Pancreas (tissue), 10 donors: ENCODE data around the gene ETDB. TPM values are rescaled to one million over a fixed set of nuclear protein-coding genes. Genes with fewer than 3 reads are reported as not detected.

Source experiments
- ATAC-seq, 4 donors: fragments of 200-7000 bp; cut with Tn5 transposase; one replicate each; pipeline versions ENCODE4 v1.8.0 to v1.9.1; 2020; ENCODE audit warnings: mild to moderate bottlenecking in 4 of 4, moderate library complexity in 4 of 4
- DNase-seq, 6 donors: peaks; one replicate each; pipeline ENCODE4 v3.0.0-alpha.2; 2020
- FAIRE-seq: peaks from 2 replicates; lab custom pipeline; 2012; peaks lifted over from hg19 to GRCh38; lab: Jason Lieb, UNC
- H3K27ac ChIP-seq, 4 donors: fragments of 200-600 bp; sonication (generic); 1 replicate in 3 of 4; 2 replicates in 1 of 4; pipeline versions ENCODE4 v1.5.0 to v1.8.0; 2020
- H3K27me3 ChIP-seq, 4 donors: fragments of 200-600 bp; one replicate each; pipeline ENCODE4 v1.8.0; 2021
- H3K36me3 ChIP-seq, 3 donors: fragments of 200-600 bp; sonication (generic) in 1 of 3; one replicate each; pipeline versions ENCODE4 v1.5.0 to v1.8.0; 2020 to 2021
- H3K4me1 ChIP-seq, 3 donors: fragments of 200-600 bp; one replicate each; pipeline ENCODE4 v1.8.0; 2021
- H3K4me3 ChIP-seq, 4 donors: fragments of 200-600 bp; sonication (generic) in 2 of 4; one replicate each; pipeline versions ENCODE4 v1.5.0 to v1.8.0; 2020 to 2021
- H3K9me3 ChIP-seq, 4 donors: fragments of 200-600 bp; one replicate each; pipeline ENCODE4 v1.8.0; 2021
- CTCF ChIP-seq, 4 donors: fragments of 200-600 bp; sonication (generic) in 3 of 4; IDR thresholded peaks; one replicate each; pipeline versions ENCODE4 v1.5.0 to v1.8.0; 2021; ENCODE audit warnings: antibody characterized with exemption in 4 of 4
- WGBS, 2 donors: extraction: QIAGEN DNeasy Blood & Tissue Kit; methylation state at CpG; one replicate each; pipeline ENCODE4 v1.1.7; 2013; 5-methylcytosine and 5-hydroxymethylcytosine counted together
- intact Hi-C, 3 donors: fragments of 100-400 bp; cut with DNase I; formaldehyde crosslinking; loops; one replicate each; pipeline versions ENCODE4 v1.11.1 to v1.14.2; 2022
- polyA plus RNA-seq, 2 donors: library from polyadenylated mRNA; stranded (reverse); fragments of 200-250 nt; gene quantifications; one replicate each; pipeline ENCODE4 v1.2.3, GENCODE V29; 2013
- total RNA-seq, 6 donors: library from RNA; stranded (reverse); fragmentation: NEBNext Ultra II Directional in 4 of 6; extraction: Animal tissue kit (Norgen Biotek cat#: 25700) in 4 of 6; gene quantifications; one replicate each; pipeline versions ENCODE4 v1.2.1 to v1.2.4, GENCODE V29; 2021 to 2023
- donor health status: healthy with polysubstance abuse.
- donor health status: DM: no; HTN: no; CAD: no; lungs with moderate emphysema.
- donor health status: DM: no; HTN: no; CAD: no.
- donor health status: control.
- donor health status: control.
- donor health status: Bipolar disorder and iron deficiency.
- donor health status: DM: yes; HTN: yes; CAD: no.
- donor health status: DM: no; HTN: no; CAD: no.
- donor health status: DM: no; HTN: no; CAD: no.
- donor health status: DM: yes; HTN: yes; CAD: no.

ETDB gene
- total and polyA plus RNA-seq, 8 donors, result not detected

GRCh38 chrX:135095715-135096114, 24.6 kb downstream of the ETDB start:
- TF ChIP-seq CTCF (IDR thresholded peaks at IDR 0.05), result no peak
- Histone ChIP-seq H3K36me3 (no peaks in the 10 kb centered on the region), H3K27me3 (no peaks in the 10 kb centered on the region), H3K9me3 (no peaks in the 10 kb centered on the region), H3K4me3 (no peak overlapping the region), H3K4me1 (no peaks in the 10 kb centered on the region), H3K27ac (no peak overlapping the region)
- ATAC-seq, result no peak
- DNase-seq, result peak in 1 of 6 donors; percentile 67
- 79 to 95% methylated on average over 5 of the region's 5 CpGs for WGBS, 2 donors
- intact Hi-C loops, result no loop called here
- FAIRE-seq, result no peak

GRCh38 chrX:135094726-135095125, 25.6 kb downstream of the ETDB start:
- Histone ChIP-seq H3K27me3 (no peaks in the 10 kb centered on the region), H3K9me3 (no peaks in the 10 kb centered on the region), H3K4me3 (no peak overlapping the region), H3K36me3 (no peaks in the 10 kb centered on the region), H3K4me1 (no peaks in the 10 kb centered on the region), H3K27ac (no peak overlapping the region)
- 59 to 67% methylated on average over 6 of the region's 6 CpGs for WGBS, 2 donors
- no peak for TF ChIP-seq CTCF (IDR thresholded peaks at IDR 0.05)
- FAIRE-seq (no peak), ATAC-seq (no peak), DNase-seq (peak in 1 of 6 donors; percentile 27)
- intact Hi-C loops, result no loop called here

- DNase-seq (no peak), ATAC-seq (no peak), FAIRE-seq (no peak)
- TF ChIP-seq CTCF (IDR thresholded peaks at IDR 0.05), result no peak
- intact Hi-C loops, result loop anchor here in 2 of 3 donors (5.0 kb wide), 2 partner anchors 122 to 127 kb away; no protein-coding TSS in a partner anchor
- Histone ChIP-seq H3K9me3 (no peaks in the 10 kb centered on the region), H3K36me3 (no peaks in the 10 kb centered on the region), H3K27me3 (no peaks in the 10 kb centered on the region), H3K27ac (no peak overlapping the region), H3K4me1 (no peaks in the 10 kb centered on the region), H3K4me3 (no peak overlapping the region)
- 91 to 94% methylated on average over 3 of the region's 3 CpGs for WGBS, 2 donors
These were observed 31.2 kb downstream of the ETDB start for GRCh38 chrX:135089126-135089525.

DNA sequence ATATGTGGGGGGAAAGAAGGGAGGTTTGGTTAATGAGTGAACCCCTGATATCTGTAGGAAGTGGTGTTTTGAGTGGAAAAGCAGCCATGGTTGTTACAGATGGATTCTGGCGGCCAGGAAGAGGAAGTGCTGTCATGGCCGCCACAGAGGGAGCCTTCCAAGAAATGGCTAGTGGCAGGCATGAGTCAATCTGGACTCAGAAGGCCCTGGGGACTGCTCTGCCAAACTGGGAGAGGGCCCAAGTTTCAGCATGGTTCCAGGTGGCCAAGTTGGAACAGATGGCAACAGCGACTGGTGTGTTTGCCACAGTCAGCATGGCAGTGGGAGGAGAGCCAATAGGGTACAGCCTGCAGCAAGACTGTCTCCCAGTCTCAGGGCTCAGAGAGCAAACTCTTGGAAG, 32.5 kb downstream of the ETDB start:
- Histone ChIP-seq H3K4me3 (no peak overlapping the region), H3K9me3 (no peaks in the 10 kb centered on the region), H3K27ac (no peak overlapping the region), H3K27me3 (peaks cover 0 to 5% (median 0%) of the 10 kb centered on the region in 4 donors), H3K4me1 (no peaks in the 10 kb centered on the region), H3K36me3 (no peaks in the 10 kb centered on the region)
- FAIRE-seq (no peak), DNase-seq (no peak), ATAC-seq (peak in 1 of 4 donors; percentile 26)
- no peak for TF ChIP-seq CTCF (IDR thresholded peaks at IDR 0.05)
- WGBS, 2 donors, result 71 to 73% methylated on average over 3 of the region's 3 CpGs
- intact Hi-C loops, result loop anchor here in 2 of 3 donors (5.0 kb wide), 2 partner anchors 121 to 126 kb away; no protein-coding TSS in a partner anchor

- 0 to 2% methylated on average over 4 of the region's 4 CpGs for WGBS, 2 donors
- Histone ChIP-seq H3K27me3 (peaks cover 0 to 5% (median 0%) of the 10 kb centered on the region in 4 donors), H3K27ac (no peak overlapping the region), H3K4me1 (no peaks in the 10 kb centered on the region), H3K4me3 (no peak overlapping the region), H3K36me3 (no peaks in the 10 kb centered on the region), H3K9me3 (no peaks in the 10 kb centered on the region)
- peak; percentile 16 to 59 (median 56) for TF ChIP-seq CTCF (IDR thresholded peaks at IDR 0.05)
- ATAC-seq (peak; percentile 90 to 99 (median 97)), FAIRE-seq (peak; percentile 88), DNase-seq (peak in 2 of 6 donors; percentile 24 to 58)
- intact Hi-C loops, result loop anchor here in 2 of 3 donors (5.0 kb wide), 2 partner anchors 119 to 124 kb away; no protein-coding TSS in a partner anchor
These were observed 34.0 kb downstream of the ETDB start for GRCh38 chrX:135086197-135086854.
